K562 (cell line): ENCODE data around the gene SLC20A1. TPM values are rescaled to one million over a fixed set of nuclear protein-coding genes. Genes with fewer than 3 reads are reported as not detected.

Experiments used
- ATF3 ChIP-seq, 2 experiments: fragments of 450-650 bp in 1 of 2; sonication (generic) in 1 of 2; formaldehyde crosslinking in 1 of 2; IDR thresholded peaks in 1 of 2; conservative IDR thresholded peaks in 1 of 2; 2 replicates each; pipeline versions ENCODE4 v1.6.1 to v1.8.1; 2016 to 2023; ENCODE audit warnings: mild to moderate bottlenecking in 2 of 2, moderate library complexity in 2 of 2, inconsistent platforms in 1 of 2, missing genetic modification reagents in 1 of 2
- CEBPB ChIP-seq: fragments of 450-650 bp; IDR thresholded peaks from 2 replicates; pipeline ENCODE4 v1.6.1; 2016; ENCODE audit warnings: missing genetic modification characterization, missing compliant biosample characterization
- CEBPG ChIP-seq, 3 experiments: fragments of 200-800 bp in 1 of 3; sonication (Bioruptor generic) in 1 of 3; sonication (generic) in 1 of 3; formaldehyde crosslinking in 1 of 3; IDR thresholded peaks in 2 of 3; conservative IDR thresholded peaks in 1 of 3; 2 replicates each; pipeline versions ENCODE4 v1.6.1 to v1.8.0; 2016 to 2022; ENCODE audit warnings: missing compliant biosample characterization in 2 of 3, missing genetic modification characterization in 2 of 3, mild to moderate bottlenecking in 1 of 3, missing genetic modification reagents in 1 of 3
- DMBX1 ChIP-seq: fragments of 250-450 bp; sonication (Bioruptor Pico); IDR thresholded peaks from 2 replicates; pipeline ENCODE4 v1.8.0; 2022; ENCODE audit warnings: inconsistent platforms, mild to moderate bottlenecking, moderate library complexity, borderline replicate concordance
- ETV1 ChIP-seq: fragments of 450-650 bp; conservative IDR thresholded peaks from 2 replicates; pipeline ENCODE4 v1.6.1; 2016; ENCODE audit warnings: missing genetic modification characterization, control low read depth, low read depth, missing compliant biosample characterization
- GATA2 ChIP-seq: sonication (generic); formaldehyde crosslinking; IDR thresholded peaks from 2 replicates; pipeline ENCODE4 v1.4.0; 2020; ENCODE audit warnings: mild to moderate bottlenecking, missing genetic modification reagents
- GMEB1 ChIP-seq: fragments of 250-450 bp; sonication (Bioruptor Pico); IDR thresholded peaks from 2 replicates; pipeline ENCODE4 v1.4.0; 2020; ENCODE audit warnings: mild to moderate bottlenecking
- MAZ ChIP-seq, 2 experiments: fragments of 450-650 bp in 1 of 2; sonication (generic) in 1 of 2; formaldehyde crosslinking; IDR thresholded peaks in 1 of 2; conservative IDR thresholded peaks in 1 of 2; 2 replicates each; pipeline versions ENCODE4 v1.4.0 to v1.5.0; 2020; ENCODE audit warnings: mild to moderate bottlenecking in 1 of 2, missing genetic modification reagents in 1 of 2
- MTA1 ChIP-seq: fragments of 450-650 bp; IDR thresholded peaks from 2 replicates; pipeline ENCODE4 v1.6.1; 2017; ENCODE audit warnings: borderline replicate concordance
- NR2C2 ChIP-seq, 2 experiments: fragments of 200-800 bp in 1 of 2; sonication (Bioruptor generic) in 1 of 2; sonication (generic) in 1 of 2; formaldehyde crosslinking in 1 of 2; IDR thresholded peaks; 2 replicates each; pipeline versions ENCODE4 v1.6.1 to v1.8.0; 2016 to 2022; ENCODE audit warnings: mild to moderate bottlenecking in 1 of 2, missing compliant biosample characterization in 1 of 2, missing genetic modification characterization in 1 of 2, missing genetic modification reagents in 1 of 2
- POLR2B ChIP-seq: fragments of 450-650 bp; IDR thresholded peaks from 2 replicates; pipeline ENCODE4 v1.6.1; 2018; ENCODE audit warnings: low read depth; ENCODE audit not compliant: partially characterized antibody
- SMARCA4 ChIP-seq: fragments of 450-650 bp; IDR thresholded peaks from 2 replicates; pipeline ENCODE4 v1.6.1; 2016
- ZNF232 ChIP-seq: sonication (generic); formaldehyde crosslinking; IDR thresholded peaks from 2 replicates; pipeline ENCODE4 v1.8.0; 2022; ENCODE audit warnings: mild to moderate bottlenecking, missing genetic modification reagents
- ZNF311 ChIP-seq: fragments of 250-450 bp; sonication (Bioruptor Pico); IDR thresholded peaks from 2 replicates; pipeline ENCODE4 v1.4.0; 2020; ENCODE audit warnings: mild to moderate bottlenecking, moderate library complexity
- ZNF780A ChIP-seq: fragments of 250-450 bp; sonication (Bioruptor Pico); IDR thresholded peaks from 2 replicates; pipeline ENCODE4 v1.5.0; 2021; ENCODE audit warnings: mild to moderate bottlenecking
- polyA plus RNA-seq, 8 experiments: library from polyadenylated mRNA; depleted of rRNA in 4 of 8; stranded (reverse) in 5 of 8; unstranded in 3 of 8; fragments of >200 nt; fragmentation: Nextera tagmentation in 2 of 8; fragmentation: Illumina TruSeq in 1 of 8; extraction: Ambion mirVana in 2 of 8; extraction: Trizol in 1 of 8; gene quantifications; 2 replicates each; pipeline versions ENCODE4 v1.2.1 to v1.2.3, GENCODE V29; 2011 to 2014; ENCODE audit warnings: inconsistent platforms in 1 of 8, missing spikeins in 1 of 8
- total RNA-seq, 7 experiments: library from RNA; depleted of rRNA in 6 of 7; stranded (reverse); fragments of >200 nt in 6 of 7; fragmentation: Illumina TruSeq in 2 of 7; extraction: Trizol in 2 of 7; gene quantifications; 2 replicates each; pipeline versions ENCODE4 v1.2.1 to v1.2.3, GENCODE V29; 2011 to 2021; ENCODE audit warnings: low replicate concordance in 1 of 7
- TF ChIP-seq, protein P1 (sequence below), 2 experiments: IDR thresholded peaks; 2 replicates each; pipeline ENCODE4 v1.6.1; 2012; ENCODE audit warnings: improper control_type of control experiment in 2 of 2, low read depth in 2 of 2, low read length in 2 of 2, borderline replicate concordance in 1 of 2
- TF ChIP-seq, protein P2 (sequence below): fragments of 450-650 bp; IDR thresholded peaks from 2 replicates; pipeline ENCODE4 v1.6.1; 2016; ENCODE audit warnings: antibody characterized with exemption

SLC20A1 gene
- total and polyA plus RNA-seq, 9 of the 15 experiments (the other 6 are each of a cell fraction or from before 2014, with no cell fraction given): 53.8 to 150 (median 74.7) TPM

GRCh38 chr2:112627060-112628040 lies 18.4 kb upstream of the SLC20A1 start (continued):
- TF ChIP-seq GMEB1 (no peak), DMBX1 (peak; percentile 54; the same call in 1 of the 2 replicates), SMARCA4 (0 out of 2 replicates have a peak, but pooled peaks have one; percentile 16), NR2C2 (CRISPR knock-in tag; IDR thresholded peaks at IDR 0.05) (no peak), NR2C2 (tag; IDR thresholded peaks at IDR 0.05) (peak; percentile 8; the same call in 1 of the 2 replicates), ZNF232 (CRISPR knock-in tag) (no peak), ATF3 (IDR thresholded peaks at IDR 0.05) (0 out of 2 replicates have a peak, but pooled peaks have one; percentile 27), ATF3 (CRISPR knock-in tag; conservative IDR thresholded peaks at IDR 0.05) (no peak), ETV1 (peak; percentile 58), CEBPG (CRISPR knock-in tag; IDR thresholded peaks at IDR 0.05) (peak; percentile 44; the same call in 1 of the 2 replicates), CEBPG (tag; conservative IDR thresholded peaks at IDR 0.05 in 1 of 2, IDR thresholded peaks at IDR 0.05 in 1 of 2) (peak; percentile 57 to 93), GATA2 (CRISPR knock-in tag) (peak; percentile 44), MTA1 (peak; percentile 49; the same call in 1 of the 2 replicates), ZNF311 (CRISPR knock-in tag) (peak; percentile 32; the same call in 1 of the 2 replicates), MAZ (CRISPR knock-in tag; conservative IDR thresholded peaks at IDR 0.05 in 1 of 2, IDR thresholded peaks at IDR 0.05 in 1 of 2) (0 out of 4 replicates have a peak, but pooled peaks of 1 of the 2 experiments have one; percentile 12), CEBPB (peak; percentile 70), ZNF780A (no peak), POLR2B (no peak)
- TF ChIP-seq, protein P1, sequence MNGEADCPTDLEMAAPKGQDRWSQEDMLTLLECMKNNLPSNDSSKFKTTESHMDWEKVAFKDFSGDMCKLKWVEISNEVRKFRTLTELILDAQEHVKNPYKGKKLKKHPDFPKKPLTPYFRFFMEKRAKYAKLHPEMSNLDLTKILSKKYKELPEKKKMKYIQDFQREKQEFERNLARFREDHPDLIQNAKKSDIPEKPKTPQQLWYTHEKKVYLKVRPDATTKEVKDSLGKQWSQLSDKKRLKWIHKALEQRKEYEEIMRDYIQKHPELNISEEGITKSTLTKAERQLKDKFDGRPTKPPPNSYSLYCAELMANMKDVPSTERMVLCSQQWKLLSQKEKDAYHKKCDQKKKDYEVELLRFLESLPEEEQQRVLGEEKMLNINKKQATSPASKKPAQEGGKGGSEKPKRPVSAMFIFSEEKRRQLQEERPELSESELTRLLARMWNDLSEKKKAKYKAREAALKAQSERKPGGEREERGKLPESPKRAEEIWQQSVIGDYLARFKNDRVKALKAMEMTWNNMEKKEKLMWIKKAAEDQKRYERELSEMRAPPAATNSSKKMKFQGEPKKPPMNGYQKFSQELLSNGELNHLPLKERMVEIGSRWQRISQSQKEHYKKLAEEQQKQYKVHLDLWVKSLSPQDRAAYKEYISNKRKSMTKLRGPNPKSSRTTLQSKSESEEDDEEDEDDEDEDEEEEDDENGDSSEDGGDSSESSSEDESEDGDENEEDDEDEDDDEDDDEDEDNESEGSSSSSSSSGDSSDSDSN (IDR thresholded peaks at IDR 0.05; ENCODE audit: borderline replicate concordance in 1 of 2, low read depth in 2 of 2, low read length in 2 of 2): 0 out of 4 replicates have a peak, but pooled peaks of 1 of the 2 experiments have one; percentile 13
- TF ChIP-seq, protein P2, sequence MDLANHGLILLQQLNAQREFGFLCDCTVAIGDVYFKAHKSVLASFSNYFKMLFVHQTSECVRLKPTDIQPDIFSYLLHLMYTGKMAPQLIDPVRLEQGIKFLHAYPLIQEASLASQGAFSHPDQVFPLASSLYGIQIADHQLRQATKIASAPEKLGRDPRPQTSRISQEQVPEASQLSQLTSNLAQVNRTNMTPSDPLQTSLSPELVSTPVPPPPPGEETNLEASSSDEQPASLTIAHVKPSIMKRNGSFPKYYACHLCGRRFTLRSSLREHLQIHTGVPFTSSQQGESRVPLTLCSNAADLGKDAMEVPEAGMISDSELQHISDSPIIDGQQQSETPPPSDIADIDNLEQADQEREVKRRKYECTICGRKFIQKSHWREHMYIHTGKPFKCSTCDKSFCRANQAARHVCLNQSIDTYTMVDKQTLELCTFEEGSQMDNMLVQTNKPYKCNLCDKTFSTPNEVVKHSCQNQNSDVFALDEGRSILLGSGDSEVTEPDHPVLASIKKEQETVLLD: peak; percentile 72; the same call in 1 of the 2 replicates
